Neural progenitor cell (in vitro differentiated cells): ENCODE measurements around the gene SHROOM4. TPM values are rescaled to one million over a fixed set of nuclear protein-coding genes. Genes with fewer than 3 reads are reported as not detected.

Source experiments
- DNase-seq: peaks from one replicate; pipeline ENCODE4 v3.0.0-alpha.2; 2016; ENCODE audit warnings: low spot score
- H2AFZ ChIP-seq: fragments of 200-600 bp; sonication (generic); replicated peaks from 2 replicates; pipeline ENCODE4 v1.6.1; 2016; ENCODE audit warnings: antibody characterized with exemption
- H3F3A ChIP-seq: fragments of 200-600 bp; sonication (generic); 2 replicates; pipeline ENCODE4 v1.6.1; 2016; ENCODE audit warnings: antibody characterized with exemption, low read depth
- H3K27ac ChIP-seq: fragments of 200-600 bp; sonication (generic); 2 replicates; pipeline ENCODE4 v1.5.1; 2016; ENCODE audit warnings: mild to moderate bottlenecking
- H3K27me3 ChIP-seq: fragments of 200-600 bp; sonication (generic); 2 replicates; pipeline ENCODE4 v1.6.1; 2016; ENCODE audit warnings: mild to moderate bottlenecking, moderate library complexity
- H3K36me3 ChIP-seq: fragments of 200-600 bp; sonication (generic); 2 replicates; pipeline ENCODE4 v1.5.1; 2016
- H3K4me1 ChIP-seq: fragments of 200-600 bp; sonication (generic); 2 replicates; pipeline ENCODE4 v1.6.1; 2016; ENCODE audit warnings: mixed run types
- H3K4me2 ChIP-seq: fragments of 200-600 bp; sonication (generic); 2 replicates; pipeline ENCODE4 v1.6.1; 2016
- H3K4me3 ChIP-seq: fragments of 200-600 bp; sonication (generic); 2 replicates; pipeline ENCODE4 v1.5.1; 2016
- H3K79me2 ChIP-seq: fragments of 200-600 bp; sonication (generic); 2 replicates; pipeline ENCODE4 v1.6.1; 2016; ENCODE audit warnings: low read depth
- H3K9ac ChIP-seq: fragments of 200-600 bp; sonication (generic); 2 replicates; pipeline ENCODE4 v1.6.1; 2016
- H3K9me3 ChIP-seq: fragments of 200-600 bp; sonication (generic); 2 replicates; pipeline ENCODE4 v1.5.1; 2016; ENCODE audit warnings: low read depth
- H4K20me1 ChIP-seq: fragments of 200-600 bp; sonication (generic); 2 replicates; pipeline ENCODE4 v1.6.1; 2016; ENCODE audit warnings: low read depth
- H3K27ac Mint-ChIP-seq: 3 replicates; pipeline ENCODE4 v1.8.0; 2021; ENCODE audit warnings: mixed read lengths
- H3K27me3 Mint-ChIP-seq: 2 replicates; pipeline ENCODE4 v1.8.0; 2022; ENCODE audit warnings: low read depth, mild to moderate bottlenecking, inconsistent platforms, moderate library complexity, mixed read lengths; ENCODE audit not compliant: insufficient read depth
- H3K36me3 Mint-ChIP-seq: 3 replicates; pipeline ENCODE4 v1.8.0; 2021; ENCODE audit warnings: mixed read lengths
- H3K4me1 Mint-ChIP-seq: 3 replicates; pipeline ENCODE4 v1.8.0; 2021; ENCODE audit warnings: mixed read lengths
- H3K4me3 Mint-ChIP-seq: 3 replicates; pipeline ENCODE4 v1.8.0; 2021; ENCODE audit warnings: mild to moderate bottlenecking, moderate library complexity, mixed read lengths
- H3K9me3 Mint-ChIP-seq: 3 replicates; pipeline ENCODE4 v1.8.0; 2020; ENCODE audit warnings: mixed read lengths
- CTCF ChIP-seq: fragments of 200-600 bp; sonication (generic); IDR thresholded peaks from 2 replicates; pipeline ENCODE4 v1.5.1; 2017; ENCODE audit warnings: antibody characterized with exemption, mild to moderate bottlenecking
- EZH2 ChIP-seq: fragments of 200-600 bp; sonication (generic); IDR thresholded peaks from 2 replicates; pipeline ENCODE4 v1.6.1; 2017; ENCODE audit warnings: antibody characterized with exemption, mild to moderate bottlenecking, moderate library complexity
- EZH2phosphoT487 ChIP-seq: fragments of 200-600 bp; sonication (generic); IDR thresholded peaks from 2 replicates; pipeline ENCODE4 v1.6.1; 2017; ENCODE audit warnings: antibody characterized with exemption
- total RNA-seq: library from RNA; depleted of rRNA; stranded (reverse); fragments of >200 nt; gene quantifications from 2 replicates; pipeline ENCODE4 v1.2.3, GENCODE V29; 2015; ENCODE audit warnings: low replicate concordance

The SHROOM4 gene
- total RNA-seq, 1 donor from 2014 or later = 3.0 TPM

GRCh38 chrX:50725310-50725709 lies 88.7 kb downstream of the SHROOM4 start:
- H3K4me3 ChIP-seq = no peak overlapping the region
- H3K9ac ChIP-seq = no peak overlapping the region
- no peaks in the 10 kb centered on the region for H3K9me3 ChIP-seq
- no peak overlapping the region for H3K4me3 Mint-ChIP-seq
- H3K27me3 ChIP-seq = no peaks in the 10 kb centered on the region
- no peaks in the 10 kb centered on the region for H3K36me3 ChIP-seq
- no peaks in the 10 kb centered on the region for H3K4me1 Mint-ChIP-seq
- H3K79me2 ChIP-seq = no peaks in the 10 kb centered on the region
- H3K4me2 ChIP-seq = no peak overlapping the region
- H3K9me3 Mint-ChIP-seq = peaks cover 7% of the 10 kb centered on the region
- H3K36me3 Mint-ChIP-seq = peaks cover 2% of the 10 kb centered on the region
- TF ChIP-seq EZH2 = no peak
- no peak for DNase-seq
- no peak overlapping the region for H2AFZ ChIP-seq
- H3F3A ChIP-seq = peaks cover 3% of the 10 kb centered on the region
- no peaks in the 10 kb centered on the region for H3K4me1 ChIP-seq
- no peaks in the 10 kb centered on the region for H4K20me1 ChIP-seq
- H3K27ac ChIP-seq = no peak overlapping the region
- H3K27ac Mint-ChIP-seq = no peak overlapping the region
- H3K27me3 Mint-ChIP-seq = no peaks in the 10 kb centered on the region

- Histone ChIP-seq H3K9me3 (no peaks in the 10 kb centered on the region), H3F3A (peaks cover 3% of the 10 kb centered on the region), H3K4me1 (no peaks in the 10 kb centered on the region), H3K27me3 (no peaks in the 10 kb centered on the region), H3K4me3 (no peak overlapping the region), H3K4me2 (no peak overlapping the region), H3K79me2 (no peaks in the 10 kb centered on the region), H3K9ac (no peak overlapping the region), H3K36me3 (no peaks in the 10 kb centered on the region), H3K27ac (no peak overlapping the region), H4K20me1 (no peaks in the 10 kb centered on the region), H2AFZ (no peak overlapping the region)
- Mint-ChIP-seq H3K36me3 (peaks cover 2% of the 10 kb centered on the region), H3K4me3 (no peak overlapping the region), H3K9me3 (peaks cover 7% of the 10 kb centered on the region), H3K27ac (no peak overlapping the region), H3K27me3 (no peaks in the 10 kb centered on the region), H3K4me1 (no peaks in the 10 kb centered on the region)
- TF ChIP-seq CTCF (no peak), EZH2phosphoT487 (no peak)
- no peak for DNase-seq
These were observed 91.0 kb downstream of the SHROOM4 start for GRCh38 chrX:50723006-50723405.

DNA sequence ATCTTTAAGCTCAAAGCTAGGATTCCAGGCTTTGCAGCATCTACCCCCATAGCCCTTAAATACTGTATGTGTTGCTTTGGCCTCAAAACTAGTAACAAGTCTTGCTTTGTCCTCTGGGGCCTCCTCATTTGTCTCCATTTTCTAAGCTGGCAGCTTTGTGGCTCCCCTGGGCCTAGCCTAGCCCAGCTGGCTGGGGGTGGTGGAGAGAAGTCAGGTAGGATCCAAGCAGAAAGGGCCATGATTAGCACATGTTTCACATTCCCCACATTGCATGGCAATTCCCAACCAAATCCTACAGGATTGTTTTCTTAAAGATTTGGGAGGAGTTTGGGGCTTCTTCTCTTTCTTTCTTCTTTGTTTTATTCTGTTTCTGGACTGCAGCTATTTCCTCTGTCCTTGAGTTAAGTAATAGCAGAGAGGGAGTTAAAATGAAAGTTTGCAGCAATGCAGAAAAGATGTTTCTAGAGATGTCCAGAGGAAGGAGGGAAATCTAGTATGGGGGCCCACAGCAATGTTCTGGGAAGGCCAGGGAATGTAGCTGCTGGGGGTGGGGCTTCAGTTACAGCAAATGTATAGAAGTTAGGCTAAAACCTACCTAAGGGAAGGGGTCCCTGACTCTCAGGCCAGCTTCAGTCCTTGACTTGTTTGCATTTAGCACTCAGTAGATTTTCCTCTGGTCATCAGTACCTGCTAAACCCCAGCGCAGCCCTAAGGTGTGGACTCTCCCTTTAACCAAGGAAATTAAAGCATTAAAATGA lies 92.1 kb downstream of the SHROOM4 start:
- Mint-ChIP-seq H3K36me3 (peaks cover 2% of the 10 kb centered on the region), H3K4me1 (no peaks in the 10 kb centered on the region), H3K27me3 (no peaks in the 10 kb centered on the region), H3K9me3 (peaks cover 2% of the 10 kb centered on the region), H3K4me3 (no peak overlapping the region), H3K27ac (no peak overlapping the region)
- Histone ChIP-seq H3K4me3 (no peak overlapping the region), H3K36me3 (no peaks in the 10 kb centered on the region), H3K4me1 (no peaks in the 10 kb centered on the region), H3K9ac (no peak overlapping the region), H3K27me3 (no peaks in the 10 kb centered on the region), H3F3A (peaks cover 3% of the 10 kb centered on the region), H4K20me1 (no peaks in the 10 kb centered on the region), H3K27ac (peak overlapping the region; percentile 20), H3K4me2 (no peak overlapping the region), H3K79me2 (no peaks in the 10 kb centered on the region), H3K9me3 (no peaks in the 10 kb centered on the region), H2AFZ (no peak overlapping the region)
- TF ChIP-seq EZH2 (no peak), EZH2phosphoT487 (no peak), CTCF (no peak)
- peak; percentile 45 for DNase-seq

- Histone ChIP-seq H3K4me1 (no peaks in the 10 kb centered on the region), H4K20me1 (no peaks in the 10 kb centered on the region), H3K27ac (no peak overlapping the region), H3K79me2 (no peaks in the 10 kb centered on the region), H3K36me3 (no peaks in the 10 kb centered on the region), H3K27me3 (no peaks in the 10 kb centered on the region), H3K9me3 (no peaks in the 10 kb centered on the region), H3K4me2 (no peak overlapping the region), H3K4me3 (no peak overlapping the region), H3K9ac (no peak overlapping the region), H2AFZ (no peak overlapping the region), H3F3A (peaks cover 3% of the 10 kb centered on the region)
- no peak for TF ChIP-seq CTCF
- TF ChIP-seq EZH2phosphoT487 = no peak
- no peak for TF ChIP-seq EZH2
- DNase-seq = no peak
- H3K27ac Mint-ChIP-seq = no peak overlapping the region
- H3K4me3 Mint-ChIP-seq = no peak overlapping the region
- H3K9me3 Mint-ChIP-seq = no peaks in the 10 kb centered on the region
- H3K27me3 Mint-ChIP-seq = no peaks in the 10 kb centered on the region
- no peaks in the 10 kb centered on the region for H3K36me3 Mint-ChIP-seq
- H3K4me1 Mint-ChIP-seq = no peaks in the 10 kb centered on the region
These were observed 94.4 kb downstream of the SHROOM4 start for GRCh38 chrX:50719614-50720013.
